ENCODE measurements around the gene CCL26. TPM values are rescaled to one million over a fixed set of nuclear protein-coding genes. Genes with fewer than 3 reads are reported as not detected.

The CCL26 gene
- total RNA-seq (1 to 10 TPM in 1 of 10 donors, under 1 TPM in 4, not detected in 5; 0.55 to 2.0 (median 0.85) TPM), polyA plus RNA-seq (1 to 10 TPM; 1.0 to 1.2 TPM)
- long read RNA-seq, donor 1 = 0 reads
- long read RNA-seq, donor 2 = 0 reads
- long read RNA-seq, donor 3 = 0 reads

DNA sequence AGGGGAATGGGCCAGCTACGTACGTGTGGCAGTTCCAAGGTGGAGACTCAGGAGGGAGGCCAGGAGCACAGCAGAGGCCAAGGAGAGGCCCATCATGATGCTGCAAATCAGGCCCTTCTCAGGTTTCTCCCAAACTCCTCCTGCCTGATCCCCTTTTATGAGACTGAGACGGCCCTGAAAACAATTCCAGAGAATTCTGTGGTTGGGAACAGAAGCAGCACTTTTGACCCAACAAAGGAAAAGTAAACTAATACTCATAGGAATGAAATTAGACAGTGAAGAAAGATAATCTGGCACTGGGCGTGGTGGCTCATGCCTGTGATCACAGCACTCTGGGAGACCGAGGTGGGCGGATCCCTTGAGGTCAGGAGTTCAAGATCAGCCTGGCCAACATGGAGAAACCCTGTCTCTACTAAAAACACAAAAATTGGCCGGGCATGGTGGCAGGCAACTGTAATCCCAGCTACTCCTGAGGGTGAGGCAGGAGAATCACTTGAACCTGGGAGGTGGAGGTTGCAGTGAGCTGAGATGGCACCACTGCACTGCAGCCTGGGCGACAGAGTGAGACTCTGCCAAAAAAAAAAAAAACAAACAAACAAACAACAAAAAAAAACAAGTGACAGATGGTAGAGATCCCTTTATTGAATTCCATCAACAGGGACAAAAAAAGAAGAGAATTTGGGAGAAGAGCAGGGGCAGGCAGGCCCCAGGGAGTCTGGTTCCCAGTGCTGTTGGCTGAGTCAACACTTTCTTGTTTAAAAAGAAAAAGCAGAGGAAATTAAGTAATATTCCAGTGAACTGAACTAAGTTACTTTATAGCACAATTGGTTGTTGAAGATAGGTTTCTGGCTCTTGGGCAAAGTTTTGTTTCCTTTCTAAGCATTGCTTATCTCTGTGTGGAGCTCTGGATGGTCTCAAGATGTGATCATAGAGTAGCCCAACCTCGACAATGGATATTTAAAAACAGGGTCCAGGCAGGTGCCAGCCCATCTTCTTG, at the start of gene CCL26:
Gene CCL26, minus strand, starts transcription at position 131 of the 997 bp plus-strand sequence. Its CDS starts 35 bp downstream, at position 96.
- DNase-seq (peak; percentile 20 to 29), ATAC-seq (peak in 7 of 8 donors; percentile 37 to 80 (median 63))
- no peaks in the 10 kb centered on the region for H3K36me3 ChIP-seq
- WGBS, 2 donors = 55 to 57% methylated on average over 9 of the region's 9 CpGs
- H3K4me1 ChIP-seq = peaks cover 0 to 13% (median 3%) of the 10 kb centered on the region in 9 donors
- peak within 1 kb of the TSS in 8 of 10 donors; percentile 25 to 77 (median 42) for H3K27ac ChIP-seq
- intact Hi-C loops (cut with DNase I) = no loop called here
- no peaks in the 10 kb centered on the region for H3K9me3 ChIP-seq
- no peaks in the 10 kb centered on the region for H3K27me3 ChIP-seq
- no peak within 1 kb of the TSS for H3K4me3 ChIP-seq
- TF ChIP-seq, protein P1, sequence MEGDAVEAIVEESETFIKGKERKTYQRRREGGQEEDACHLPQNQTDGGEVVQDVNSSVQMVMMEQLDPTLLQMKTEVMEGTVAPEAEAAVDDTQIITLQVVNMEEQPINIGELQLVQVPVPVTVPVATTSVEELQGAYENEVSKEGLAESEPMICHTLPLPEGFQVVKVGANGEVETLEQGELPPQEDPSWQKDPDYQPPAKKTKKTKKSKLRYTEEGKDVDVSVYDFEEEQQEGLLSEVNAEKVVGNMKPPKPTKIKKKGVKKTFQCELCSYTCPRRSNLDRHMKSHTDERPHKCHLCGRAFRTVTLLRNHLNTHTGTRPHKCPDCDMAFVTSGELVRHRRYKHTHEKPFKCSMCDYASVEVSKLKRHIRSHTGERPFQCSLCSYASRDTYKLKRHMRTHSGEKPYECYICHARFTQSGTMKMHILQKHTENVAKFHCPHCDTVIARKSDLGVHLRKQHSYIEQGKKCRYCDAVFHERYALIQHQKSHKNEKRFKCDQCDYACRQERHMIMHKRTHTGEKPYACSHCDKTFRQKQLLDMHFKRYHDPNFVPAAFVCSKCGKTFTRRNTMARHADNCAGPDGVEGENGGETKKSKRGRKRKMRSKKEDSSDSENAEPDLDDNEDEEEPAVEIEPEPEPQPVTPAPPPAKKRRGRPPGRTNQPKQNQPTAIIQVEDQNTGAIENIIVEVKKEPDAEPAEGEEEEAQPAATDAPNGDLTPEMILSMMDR (IDR thresholded peaks at IDR 0.05) = no peak

DNA sequence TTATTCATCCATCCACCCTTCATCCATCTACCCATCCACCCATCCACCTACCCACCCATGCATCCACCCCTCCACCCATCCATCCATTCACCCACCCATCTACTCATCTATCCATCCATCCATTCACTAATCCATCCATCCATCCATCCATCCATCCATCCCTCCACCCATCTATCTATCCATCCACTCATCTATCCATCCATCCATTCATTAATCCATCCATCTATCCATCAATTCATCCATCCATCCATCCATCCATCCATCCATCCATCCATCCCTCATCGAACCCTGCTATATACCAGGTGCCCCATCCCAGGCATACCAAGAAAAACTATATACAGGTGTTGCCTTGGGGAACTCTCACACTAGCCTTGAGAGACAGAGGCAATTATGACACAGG, 48.7 kb upstream of the CCL26 start:
- ATAC-seq = no peak
- no peak for DNase-seq
- Histone ChIP-seq H3K27me3 (peaks cover 0 to 8% (median 2%) of the 10 kb centered on the region in 7 donors), H3K4me3 (no peak overlapping the region), H3K27ac (no peak overlapping the region), H3K4me1 (peaks cover 0 to 10% (median 0%) of the 10 kb centered on the region in 9 donors), H3K9me3 (no peaks in the 10 kb centered on the region), H3K36me3 (no peaks in the 10 kb centered on the region)
- 86 to 89% methylated on average over 1 of the region's 1 CpG for WGBS, 2 donors
- TF ChIP-seq, protein P1 (IDR thresholded peaks at IDR 0.05) = no peak
- intact Hi-C loops (cut with DNase I) = no loop called here

DNA sequence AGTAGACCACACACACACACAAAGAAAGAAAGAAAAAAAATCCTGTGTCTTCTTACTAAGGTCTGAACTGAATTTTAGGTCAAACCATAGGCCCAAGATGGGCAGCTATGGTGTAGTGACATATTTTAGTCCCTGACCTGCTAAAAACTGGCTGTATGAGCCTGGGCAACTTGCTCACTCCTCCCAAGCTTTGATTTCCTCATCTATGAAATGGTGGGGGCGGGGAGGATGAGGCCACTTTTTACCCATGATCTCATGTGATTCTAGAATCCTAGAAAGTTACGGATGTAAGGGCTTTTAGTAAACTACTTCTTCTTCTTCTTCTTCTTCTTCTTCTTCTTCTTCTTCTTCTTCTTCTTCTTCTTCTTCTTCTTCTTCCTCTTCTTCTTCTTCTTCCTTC, 47.7 kb upstream of the CCL26 start:
- peaks cover 0 to 17% (median 6%) of the 10 kb centered on the region in 7 donors for H3K27me3 ChIP-seq
- peaks cover 0 to 10% (median 0%) of the 10 kb centered on the region in 9 donors for H3K4me1 ChIP-seq
- no peaks in the 10 kb centered on the region for H3K36me3 ChIP-seq
- no peak for DNase-seq
- H3K27ac ChIP-seq = peak overlapping the region in 1 of 10 donors; percentile 65
- intact Hi-C loops (cut with DNase I) = no loop called here
- no peaks in the 10 kb centered on the region for H3K9me3 ChIP-seq
- TF ChIP-seq, protein P1 (IDR thresholded peaks at IDR 0.05) = no peak
- 71% methylated on average over 2 of the region's 2 CpGs for WGBS, 2 donors
- H3K4me3 ChIP-seq = no peak overlapping the region
- ATAC-seq = no peak

DNA sequence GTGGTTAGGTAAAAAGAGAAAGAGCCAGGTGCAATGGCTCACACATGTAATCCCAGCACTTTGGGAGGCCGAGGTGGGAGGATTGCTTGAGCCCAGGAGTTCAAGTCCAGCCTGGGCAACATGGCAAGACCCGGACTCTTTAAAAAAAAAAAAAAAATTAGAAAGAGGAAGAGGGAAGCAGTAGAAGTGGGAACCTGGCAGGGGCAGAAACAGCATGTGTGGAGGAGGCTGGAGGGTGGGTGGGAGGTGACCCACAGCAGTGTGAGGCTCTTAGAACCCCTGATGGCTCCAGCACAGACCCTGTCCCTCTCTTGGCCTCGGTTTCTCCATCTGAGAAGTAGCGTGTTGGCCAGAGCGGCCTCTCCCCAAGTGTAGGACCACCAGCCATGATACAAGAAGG, 46.5 kb upstream of the CCL26 start:
- Histone ChIP-seq H3K4me1 (peaks cover 0 to 19% (median 0%) of the 10 kb centered on the region in 9 donors), H3K9me3 (no peaks in the 10 kb centered on the region), H3K27ac (no peak overlapping the region), H3K36me3 (no peaks in the 10 kb centered on the region), H3K4me3 (no peak overlapping the region), H3K27me3 (peaks cover 0 to 19% (median 6%) of the 10 kb centered on the region in 7 donors)
- 75 to 91% methylated on average over 5 of the region's 5 CpGs for WGBS, 2 donors
- ATAC-seq (no peak), DNase-seq (no peak)
- TF ChIP-seq, protein P1 (IDR thresholded peaks at IDR 0.05) = no peak
- intact Hi-C loops (cut with DNase I) = no loop called here

All from heart right ventricle (tissue), 16 donors.